ENCODE results near the gene LSM4. TPM values are rescaled to one million over a fixed set of nuclear protein-coding genes. Genes with fewer than 3 reads are reported as not detected.

Gene LSM4
- total and polyA plus RNA-seq, 2 experiments from 2014 or later: 591 to 637 TPM

DNA sequence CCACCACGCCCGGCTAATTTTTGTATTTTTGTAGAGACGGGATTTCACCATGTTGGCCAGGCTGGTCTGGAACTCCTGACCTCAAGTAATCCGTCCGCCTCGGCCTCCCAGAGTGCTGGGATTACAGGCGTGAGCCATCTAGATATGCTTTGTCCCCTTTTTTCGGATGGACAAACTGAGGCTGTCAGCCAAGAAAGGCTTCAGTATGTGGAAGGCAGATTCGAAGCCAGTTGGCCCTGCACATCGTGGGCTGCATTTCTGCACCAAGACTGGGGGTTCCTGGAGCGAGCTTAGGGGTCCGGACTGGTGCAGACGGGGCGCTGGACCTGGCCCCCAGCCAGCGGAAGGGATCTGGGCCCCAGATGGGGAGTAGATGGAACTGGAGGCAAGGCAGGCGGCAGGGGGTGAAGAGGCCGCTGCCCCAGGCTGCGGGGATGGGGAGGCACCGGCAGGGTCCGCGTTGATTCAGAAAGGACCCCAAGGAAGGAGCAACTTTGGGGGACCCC lies 31.8 kb downstream of the LSM4 start:
- DNase-seq (ENCODE audit: low spot score) (peak; percentile 26), ATAC-seq (no peak)
- H3K9me3 Mint-ChIP-seq: peaks cover 2% of the 10 kb centered on the region; the same call in 1 of the 3 replicates
- Histone ChIP-seq H3K27me3 (ENCODE audit: insufficient read depth) (peaks cover 6% of the 10 kb centered on the region; the same call in 1 of the 2 replicates), H3K36me3 (ENCODE audit: insufficient read depth) (no peaks in the 10 kb centered on the region), H2AFZ (peak overlapping the region; percentile 85; the same call in 1 of the 2 replicates), H4K20me1 (replicated peaks; ENCODE audit: insufficient read depth) (no peaks in the 10 kb centered on the region), H3K4me3 (peak overlapping the region; percentile 92), H3K27ac (ENCODE audit: low read depth) (peak overlapping the region; percentile 98), H3K4me1 (ENCODE audit: insufficient read depth) (peaks cover 52% of the 10 kb centered on the region), H3K4me2 (peak overlapping the region; percentile 94), H3F3A (replicated peaks; ENCODE audit: low read depth) (peaks cover 27% of the 10 kb centered on the region), H3K79me2 (replicated peaks; ENCODE audit: insufficient read depth) (no peaks in the 10 kb centered on the region; the same call in 1 of the 2 replicates), H3K9me2 (ENCODE audit: insufficient read depth) (no peaks in the 10 kb centered on the region)
- H3K27ac Mint-ChIP-seq: peak overlapping the region; percentile 44; the same call in 1 of the 2 replicates
- H3K36me3 Mint-ChIP-seq (ENCODE audit: low read depth): no peaks in the 10 kb centered on the region
- TF ChIP-seq EZH2phosphoT487 (IDR thresholded peaks at IDR 0.05; ENCODE audit: unreplicated experiment): no peak
- TF ChIP-seq, protein P1, sequence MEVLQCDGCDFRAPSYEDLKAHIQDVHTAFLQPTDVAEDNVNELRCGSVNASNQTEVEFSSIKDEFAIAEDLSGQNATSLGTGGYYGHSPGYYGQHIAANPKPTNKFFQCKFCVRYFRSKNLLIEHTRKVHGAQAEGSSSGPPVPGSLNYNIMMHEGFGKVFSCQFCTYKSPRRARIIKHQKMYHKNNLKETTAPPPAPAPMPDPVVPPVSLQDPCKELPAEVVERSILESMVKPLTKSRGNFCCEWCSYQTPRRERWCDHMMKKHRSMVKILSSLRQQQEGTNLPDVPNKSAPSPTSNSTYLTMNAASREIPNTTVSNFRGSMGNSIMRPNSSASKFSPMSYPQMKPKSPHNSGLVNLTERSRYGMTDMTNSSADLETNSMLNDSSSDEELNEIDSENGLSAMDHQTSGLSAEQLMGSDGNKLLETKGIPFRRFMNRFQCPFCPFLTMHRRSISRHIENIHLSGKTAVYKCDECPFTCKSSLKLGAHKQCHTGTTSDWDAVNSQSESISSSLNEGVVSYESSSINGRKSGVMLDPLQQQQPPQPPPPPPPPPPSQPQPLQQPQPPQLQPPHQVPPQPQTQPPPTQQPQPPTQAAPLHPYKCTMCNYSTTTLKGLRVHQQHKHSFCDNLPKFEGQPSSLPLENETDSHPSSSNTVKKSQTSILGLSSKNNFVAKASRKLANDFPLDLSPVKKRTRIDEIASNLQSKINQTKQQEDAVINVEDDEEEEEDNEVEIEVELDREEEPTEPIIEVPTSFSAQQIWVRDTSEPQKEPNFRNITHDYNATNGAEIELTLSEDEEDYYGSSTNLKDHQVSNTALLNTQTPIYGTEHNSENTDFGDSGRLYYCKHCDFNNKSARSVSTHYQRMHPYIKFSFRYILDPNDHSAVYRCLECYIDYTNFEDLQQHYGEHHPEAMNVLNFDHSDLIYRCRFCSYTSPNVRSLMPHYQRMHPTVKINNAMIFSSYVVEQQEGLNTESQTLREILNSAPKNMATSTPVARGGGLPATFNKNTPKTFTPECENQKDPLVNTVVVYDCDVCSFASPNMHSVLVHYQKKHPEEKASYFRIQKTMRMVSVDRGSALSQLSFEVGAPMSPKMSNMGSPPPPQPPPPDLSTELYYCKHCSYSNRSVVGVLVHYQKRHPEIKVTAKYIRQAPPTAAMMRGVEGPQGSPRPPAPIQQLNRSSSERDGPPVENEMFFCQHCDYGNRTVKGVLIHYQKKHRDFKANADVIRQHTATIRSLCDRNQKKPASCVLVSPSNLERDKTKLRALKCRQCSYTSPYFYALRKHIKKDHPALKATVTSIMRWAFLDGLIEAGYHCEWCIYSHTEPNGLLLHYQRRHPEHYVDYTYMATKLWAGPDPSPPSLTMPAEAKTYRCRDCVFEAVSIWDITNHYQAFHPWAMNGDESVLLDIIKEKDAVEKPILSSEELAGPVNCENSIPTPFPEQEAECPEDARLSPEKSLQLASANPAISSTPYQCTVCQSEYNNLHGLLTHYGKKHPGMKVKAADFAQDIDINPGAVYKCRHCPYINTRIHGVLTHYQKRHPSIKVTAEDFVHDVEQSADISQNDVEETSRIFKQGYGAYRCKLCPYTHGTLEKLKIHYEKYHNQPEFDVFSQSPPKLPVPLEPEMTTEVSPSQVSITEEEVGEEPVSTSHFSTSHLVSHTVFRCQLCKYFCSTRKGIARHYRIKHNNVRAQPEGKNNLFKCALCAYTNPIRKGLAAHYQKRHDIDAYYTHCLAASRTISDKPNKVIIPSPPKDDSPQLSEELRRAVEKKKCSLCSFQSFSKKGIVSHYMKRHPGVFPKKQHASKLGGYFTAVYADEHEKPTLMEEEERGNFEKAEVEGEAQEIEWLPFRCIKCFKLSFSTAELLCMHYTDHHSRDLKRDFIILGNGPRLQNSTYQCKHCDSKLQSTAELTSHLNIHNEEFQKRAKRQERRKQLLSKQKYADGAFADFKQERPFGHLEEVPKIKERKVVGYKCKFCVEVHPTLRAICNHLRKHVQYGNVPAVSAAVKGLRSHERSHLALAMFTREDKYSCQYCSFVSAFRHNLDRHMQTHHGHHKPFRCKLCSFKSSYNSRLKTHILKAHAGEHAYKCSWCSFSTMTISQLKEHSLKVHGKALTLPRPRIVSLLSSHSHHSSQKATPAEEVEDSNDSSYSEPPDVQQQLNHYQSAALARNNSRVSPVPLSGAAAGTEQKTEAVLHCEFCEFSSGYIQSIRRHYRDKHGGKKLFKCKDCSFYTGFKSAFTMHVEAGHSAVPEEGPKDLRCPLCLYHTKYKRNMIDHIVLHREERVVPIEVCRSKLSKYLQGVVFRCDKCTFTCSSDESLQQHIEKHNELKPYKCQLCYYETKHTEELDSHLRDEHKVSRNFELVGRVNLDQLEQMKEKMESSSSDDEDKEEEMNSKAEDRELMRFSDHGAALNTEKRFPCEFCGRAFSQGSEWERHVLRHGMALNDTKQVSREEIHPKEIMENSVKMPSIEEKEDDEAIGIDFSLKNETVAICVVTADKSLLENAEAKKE (CRISPR knock-in tag; IDR thresholded peaks at IDR 0.05): no peak
- no peak for TF ChIP-seq NANOG (IDR thresholded peaks at IDR 0.05; ENCODE audit: borderline replicate concordance)
- TF ChIP-seq, protein P2, sequence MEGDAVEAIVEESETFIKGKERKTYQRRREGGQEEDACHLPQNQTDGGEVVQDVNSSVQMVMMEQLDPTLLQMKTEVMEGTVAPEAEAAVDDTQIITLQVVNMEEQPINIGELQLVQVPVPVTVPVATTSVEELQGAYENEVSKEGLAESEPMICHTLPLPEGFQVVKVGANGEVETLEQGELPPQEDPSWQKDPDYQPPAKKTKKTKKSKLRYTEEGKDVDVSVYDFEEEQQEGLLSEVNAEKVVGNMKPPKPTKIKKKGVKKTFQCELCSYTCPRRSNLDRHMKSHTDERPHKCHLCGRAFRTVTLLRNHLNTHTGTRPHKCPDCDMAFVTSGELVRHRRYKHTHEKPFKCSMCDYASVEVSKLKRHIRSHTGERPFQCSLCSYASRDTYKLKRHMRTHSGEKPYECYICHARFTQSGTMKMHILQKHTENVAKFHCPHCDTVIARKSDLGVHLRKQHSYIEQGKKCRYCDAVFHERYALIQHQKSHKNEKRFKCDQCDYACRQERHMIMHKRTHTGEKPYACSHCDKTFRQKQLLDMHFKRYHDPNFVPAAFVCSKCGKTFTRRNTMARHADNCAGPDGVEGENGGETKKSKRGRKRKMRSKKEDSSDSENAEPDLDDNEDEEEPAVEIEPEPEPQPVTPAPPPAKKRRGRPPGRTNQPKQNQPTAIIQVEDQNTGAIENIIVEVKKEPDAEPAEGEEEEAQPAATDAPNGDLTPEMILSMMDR (conservative IDR thresholded peaks at IDR 0.05; ENCODE audit: low read depth in 2 of 2): no peak
- no peak for TF ChIP-seq ZNF114 (CRISPR knock-in tag; IDR thresholded peaks at IDR 0.05)
- no peak for TF ChIP-seq CREB1 (CRISPR knock-in tag; IDR thresholded peaks at IDR 0.05; ENCODE audit: low read depth)
- no peak for TF ChIP-seq POLR2AphosphoS5 (IDR thresholded peaks at IDR 0.05; ENCODE audit: low read depth)
- H3K27me3 Mint-ChIP-seq (ENCODE audit: insufficient read depth, low read depth, poor library complexity): peaks cover 22% of the 10 kb centered on the region
- H3K4me1 Mint-ChIP-seq: peaks cover 42% of the 10 kb centered on the region
- H3K4me3 Mint-ChIP-seq: peak overlapping the region; percentile 86

Measured in GM23338 (cell line).